HL-60 (cell line): Measurements from ENCODE around the gene SLC22A13.
"Not testable (repeated sequence)": the region's sequence is repeated elsewhere in the genome, so short reads cannot be mapped to it uniquely, and the experiment has no call there.

Source experiments
- DNase-seq, 2 experiments: peaks; one replicate each; pipeline ENCODE4 v3.0.0-alpha.2; 2010 to 2020; ENCODE audit warnings: low read depth in 1 of 2, low spot score in 1 of 2
- H3K27ac ChIP-seq: fragments of 250-450 bp; sonication (Bioruptor Pico); replicated peaks from 2 replicates; pipeline ENCODE4 v1.5.1; 2020; ENCODE audit warnings: mild to moderate bottlenecking, moderate library complexity
- H3K27me3 ChIP-seq: fragments of 250-450 bp; sonication (Bioruptor Pico); 2 replicates; pipeline ENCODE4 v1.5.1; 2021; ENCODE audit warnings: mild to moderate bottlenecking, moderate library complexity; ENCODE audit not compliant: insufficient read depth, poor library complexity, severe bottlenecking
- H3K4me3 ChIP-seq: replicated peaks from 2 replicates; pipeline ENCODE4 v1.5.1; 2011; ENCODE audit warnings: mild to moderate bottlenecking, control low read depth, low read length; ENCODE audit not compliant: insufficient read depth
- CTCF ChIP-seq: IDR thresholded peaks from one replicate; pipeline ENCODE4 v1.5.1; 2011; ENCODE audit warnings: low read length, control low read depth, inconsistent platforms; ENCODE audit not compliant: insufficient read depth
- GABPA ChIP-seq: IDR thresholded peaks from 2 replicates; pipeline ENCODE4 v1.6.1; 2012; ENCODE audit warnings: low read depth
- POLR2AphosphoS5 ChIP-seq: IDR thresholded peaks from 2 replicates; pipeline ENCODE4 v1.6.1; 2012; ENCODE audit warnings: low read depth
- REST ChIP-seq: IDR thresholded peaks from 2 replicates; pipeline ENCODE4 v1.6.1; 2012; ENCODE audit warnings: low read depth; ENCODE audit not compliant: insufficient replicate concordance
- SPI1 ChIP-seq: IDR thresholded peaks from 2 replicates; pipeline ENCODE4 v1.6.1; 2012; ENCODE audit warnings: low read depth, mild to moderate bottlenecking, borderline replicate concordance

SLC22A13 gene

GRCh38 chr3:38238416-38239008 is 27.1 kb upstream of the SLC22A13 start:
- Histone ChIP-seq H3K27ac (no peak overlapping the region), H3K4me3 (no peak overlapping the region), H3K27me3 (no peaks in the 10 kb centered on the region)
- DNase-seq = no peak
- TF ChIP-seq REST (no peak), CTCF (no peak), POLR2AphosphoS5 (no peak), SPI1 (no peak), GABPA (no peak)

GRCh38 chr3:38242812-38243211 is 22.8 kb upstream of the SLC22A13 start:
- H3K27me3 ChIP-seq, H3K27ac ChIP-seq, H3K4me3 ChIP-seq, DNase-seq: not testable (repeated sequence)

DNA sequence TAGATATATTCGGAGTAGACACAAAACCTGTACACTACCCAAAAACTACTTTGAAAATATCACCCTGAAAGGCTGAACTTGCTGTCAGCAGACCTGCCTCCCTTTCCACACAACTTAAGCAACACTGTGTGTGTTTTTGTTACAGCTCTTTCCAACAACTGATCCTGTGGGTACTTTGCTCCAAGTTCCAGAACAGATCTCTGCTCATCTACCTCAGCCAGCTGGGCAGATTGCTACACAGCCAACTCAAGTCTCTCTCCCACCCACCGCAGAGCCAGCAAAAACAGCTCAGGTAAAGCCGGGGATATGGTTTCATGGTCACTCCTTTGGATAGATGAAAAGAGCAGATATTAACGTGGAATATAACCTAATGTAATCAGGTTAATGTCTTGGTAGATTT is 19.7 kb upstream of the SLC22A13 start:
- Histone ChIP-seq H3K27ac (no peak overlapping the region), H3K27me3 (no peaks in the 10 kb centered on the region), H3K4me3 (no peak overlapping the region)
- no peak for TF ChIP-seq REST
- TF ChIP-seq GABPA = no peak
- TF ChIP-seq POLR2AphosphoS5 = no peak
- TF ChIP-seq CTCF = no peak
- no peak for TF ChIP-seq SPI1
- DNase-seq = no peak

DNA sequence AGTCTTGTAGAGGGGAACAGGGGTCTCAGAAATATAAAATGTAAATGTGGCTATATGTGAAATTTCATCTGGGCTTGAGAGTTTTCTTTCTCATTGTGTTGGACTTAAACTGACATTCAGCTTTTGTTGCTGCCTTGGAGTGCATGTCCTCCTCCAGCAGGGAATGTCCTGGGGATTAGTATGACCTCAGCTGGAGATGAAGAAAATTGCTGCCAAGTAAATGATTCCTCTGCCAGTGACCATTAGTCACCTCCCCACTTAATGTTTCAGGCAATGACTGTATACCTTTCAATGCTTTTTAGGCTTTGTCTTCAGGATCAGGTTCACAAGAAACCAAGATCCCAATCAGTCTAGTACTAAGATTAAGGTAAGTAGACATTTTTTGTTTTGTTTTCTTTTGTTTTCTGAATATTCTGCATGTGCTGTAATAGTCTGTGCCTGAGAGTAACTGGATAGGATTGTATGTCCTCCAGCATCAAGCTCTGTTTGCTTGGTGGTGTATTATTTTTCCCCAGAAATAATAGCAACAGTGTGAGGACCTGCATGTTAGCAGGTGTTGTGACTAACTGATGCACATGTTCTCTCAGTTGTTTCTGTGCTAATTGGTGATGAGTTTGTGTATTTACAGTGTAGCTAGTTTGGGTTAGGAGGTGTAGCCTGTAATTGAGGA is 18.1 kb upstream of the SLC22A13 start:
- no peak for TF ChIP-seq GABPA
- TF ChIP-seq POLR2AphosphoS5 = no peak
- TF ChIP-seq CTCF = no peak
- TF ChIP-seq SPI1 = no peak
- TF ChIP-seq REST = no peak
- Histone ChIP-seq H3K27ac (no peak overlapping the region), H3K4me3 (no peak overlapping the region), H3K27me3 (no peaks in the 10 kb centered on the region)
- no peak for DNase-seq
